Brain microvascular endothelial cell (primary cell): ENCODE data around the gene MLH1.

Source experiments
- DNase-seq: peaks from one replicate; pipeline ENCODE4 v3.0.0-alpha.2; 2020
- H3K27ac ChIP-seq: fragments of 250-450 bp; sonication (Bioruptor Pico); 2 replicates; pipeline ENCODE4 v1.5.1; 2020; ENCODE audit warnings: mild to moderate bottlenecking, moderate library complexity
- H3K27me3 ChIP-seq: fragments of 250-450 bp; sonication (Bioruptor Pico); replicated peaks from 2 replicates; pipeline ENCODE4 v1.5.1; 2020; ENCODE audit warnings: mild to moderate bottlenecking
- H3K36me3 ChIP-seq: fragments of 250-450 bp; sonication (Bioruptor Pico); replicated peaks from 2 replicates; pipeline ENCODE4 v1.5.1; 2020; ENCODE audit warnings: mild to moderate bottlenecking
- H3K4me3 ChIP-seq: 2 replicates; pipeline ENCODE4 v1.5.1; 2011; ENCODE audit warnings: low read depth, mild to moderate bottlenecking, control low read depth, low read length, moderate library complexity
- in situ Hi-C: cut with HindIII; loops from 2 replicates; pipeline ENCODE4 v1.10.0; 2017; ENCODE audit warnings: low sequenced_read_pairs, low pct_ligation_motif_present
- TF ChIP-seq, protein P1 (sequence below): IDR thresholded peaks from 2 replicates; pipeline ENCODE4 v1.5.1; 2011; ENCODE audit warnings: low read depth, mild to moderate bottlenecking, moderate library complexity, low read length, control low read depth, inconsistent platforms; ENCODE audit errors: missing control alignments

Gene MLH1

DNA sequence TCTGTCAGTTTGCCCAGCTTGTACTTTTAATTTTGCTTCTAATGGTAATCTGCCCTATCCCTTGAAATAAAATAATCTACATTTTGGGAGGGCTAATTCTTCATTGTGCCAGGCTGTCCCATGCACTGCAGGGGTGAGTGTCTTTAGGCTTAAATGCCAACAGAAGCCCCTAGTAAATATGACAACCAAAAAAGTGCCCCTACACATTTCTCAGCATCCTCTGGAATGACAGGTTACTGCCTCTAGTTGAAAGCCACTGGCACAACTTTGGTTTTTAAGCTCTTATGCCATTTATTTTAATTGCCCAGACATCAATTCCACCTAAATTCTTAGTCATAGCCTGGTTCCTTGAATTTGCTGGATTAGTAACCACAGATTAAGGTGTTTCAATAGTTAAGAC, 3.8 kb upstream of the MLH1 start:
- Histone ChIP-seq H3K4me3 (peak overlapping the region; percentile 12), H3K27ac (no peak overlapping the region), H3K27me3 (no peaks in the 10 kb centered on the region), H3K36me3 (peaks cover 26% of the 10 kb centered on the region)
- in situ Hi-C loops, result no loop called here
- TF ChIP-seq, protein P1, sequence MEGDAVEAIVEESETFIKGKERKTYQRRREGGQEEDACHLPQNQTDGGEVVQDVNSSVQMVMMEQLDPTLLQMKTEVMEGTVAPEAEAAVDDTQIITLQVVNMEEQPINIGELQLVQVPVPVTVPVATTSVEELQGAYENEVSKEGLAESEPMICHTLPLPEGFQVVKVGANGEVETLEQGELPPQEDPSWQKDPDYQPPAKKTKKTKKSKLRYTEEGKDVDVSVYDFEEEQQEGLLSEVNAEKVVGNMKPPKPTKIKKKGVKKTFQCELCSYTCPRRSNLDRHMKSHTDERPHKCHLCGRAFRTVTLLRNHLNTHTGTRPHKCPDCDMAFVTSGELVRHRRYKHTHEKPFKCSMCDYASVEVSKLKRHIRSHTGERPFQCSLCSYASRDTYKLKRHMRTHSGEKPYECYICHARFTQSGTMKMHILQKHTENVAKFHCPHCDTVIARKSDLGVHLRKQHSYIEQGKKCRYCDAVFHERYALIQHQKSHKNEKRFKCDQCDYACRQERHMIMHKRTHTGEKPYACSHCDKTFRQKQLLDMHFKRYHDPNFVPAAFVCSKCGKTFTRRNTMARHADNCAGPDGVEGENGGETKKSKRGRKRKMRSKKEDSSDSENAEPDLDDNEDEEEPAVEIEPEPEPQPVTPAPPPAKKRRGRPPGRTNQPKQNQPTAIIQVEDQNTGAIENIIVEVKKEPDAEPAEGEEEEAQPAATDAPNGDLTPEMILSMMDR, result no peak
- DNase-seq, result no peak

DNA sequence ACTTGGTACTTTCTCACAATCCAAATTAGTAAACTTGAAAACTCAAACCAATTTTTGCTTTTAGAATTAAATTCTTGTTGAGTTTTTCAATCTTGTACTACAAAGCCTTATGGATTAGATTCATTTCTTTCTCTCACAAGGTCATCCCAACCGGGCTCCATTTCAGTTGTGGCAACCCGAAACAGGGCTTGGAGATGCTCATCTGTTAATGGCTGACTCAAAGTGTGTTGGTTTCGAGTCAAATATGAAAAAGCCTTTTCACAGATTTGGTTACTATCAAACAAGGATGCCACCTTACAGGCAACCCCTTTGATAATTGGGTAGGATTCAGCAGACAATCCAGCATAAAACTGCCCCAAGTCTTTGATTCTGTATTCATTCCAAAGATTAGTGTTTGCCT, 2.2 kb upstream of the MLH1 start:
- Histone ChIP-seq H3K27me3 (no peaks in the 10 kb centered on the region), H3K27ac (no peak overlapping the region), H3K4me3 (peak overlapping the region; percentile 84), H3K36me3 (peaks cover 10% of the 10 kb centered on the region)
- in situ Hi-C loops, result no loop called here
- no peak for DNase-seq
- TF ChIP-seq, protein P1, result no peak

DNA sequence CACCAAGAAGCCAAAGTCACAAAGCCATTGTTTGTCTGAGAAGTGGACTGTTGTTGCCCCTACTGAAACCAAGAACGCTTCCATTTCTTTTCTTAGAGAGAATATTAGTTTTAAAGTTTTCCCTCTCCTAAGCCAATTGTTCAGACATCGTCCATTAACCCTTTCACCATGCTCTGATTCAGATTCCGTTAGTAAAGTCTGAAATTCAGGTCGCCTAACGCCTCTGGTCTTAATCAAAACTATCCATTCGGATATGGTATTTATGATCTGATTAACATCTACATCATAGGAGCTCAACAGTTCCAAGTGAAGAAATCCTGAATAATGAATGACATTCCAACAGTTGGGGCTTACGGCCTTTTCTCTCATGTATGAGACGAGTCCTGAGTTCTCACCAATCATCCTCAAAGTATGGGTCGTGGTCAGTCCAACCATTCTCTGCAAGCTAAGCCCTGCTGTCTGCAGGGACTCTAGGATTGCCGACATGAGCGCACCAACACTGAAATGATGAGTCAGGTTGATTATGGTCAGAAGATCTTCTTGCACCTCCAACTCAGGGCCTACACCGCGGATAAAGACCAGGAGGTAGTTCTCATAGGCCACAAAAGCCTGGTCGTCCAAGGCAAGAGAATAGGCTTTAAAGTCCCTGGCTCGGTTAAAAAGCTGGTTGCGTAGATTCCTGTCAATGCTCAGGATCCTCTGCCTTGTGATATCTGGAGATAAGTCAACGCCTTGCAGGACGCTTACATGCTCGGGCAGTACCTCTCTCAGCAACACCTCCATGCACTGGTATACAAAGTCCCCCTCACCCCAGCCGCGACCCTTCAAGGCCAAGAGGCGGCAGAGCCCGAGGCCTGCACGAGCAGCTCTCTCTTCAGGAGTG, 1.2 kb upstream of the MLH1 start:
- Histone ChIP-seq H3K4me3 (peak overlapping the region; percentile 84), H3K27me3 (no peaks in the 10 kb centered on the region), H3K36me3 (peaks cover 10% of the 10 kb centered on the region), H3K27ac (peak overlapping the region; percentile 95)
- DNase-seq, result peak; percentile 54
- TF ChIP-seq, protein P1, result no peak
- in situ Hi-C loops, result no loop called here

DNA sequence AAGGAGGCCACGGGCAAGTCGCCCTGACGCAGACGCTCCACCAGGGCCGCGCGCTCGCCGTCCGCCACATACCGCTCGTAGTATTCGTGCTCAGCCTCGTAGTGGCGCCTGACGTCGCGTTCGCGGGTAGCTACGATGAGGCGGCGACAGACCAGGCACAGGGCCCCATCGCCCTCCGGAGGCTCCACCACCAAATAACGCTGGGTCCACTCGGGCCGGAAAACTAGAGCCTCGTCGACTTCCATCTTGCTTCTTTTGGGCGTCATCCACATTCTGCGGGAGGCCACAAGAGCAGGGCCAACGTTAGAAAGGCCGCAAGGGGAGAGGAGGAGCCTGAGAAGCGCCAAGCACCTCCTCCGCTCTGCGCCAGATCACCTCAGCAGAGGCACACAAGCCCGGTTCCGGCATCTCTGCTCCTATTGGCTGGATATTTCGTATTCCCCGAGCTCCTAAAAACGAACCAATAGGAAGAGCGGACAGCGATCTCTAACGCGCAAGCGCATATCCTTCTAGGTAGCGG, 452 bp upstream of the MLH1 start, which contains the start of gene EPM2AIP1:
Gene EPM2AIP1 (minus strand): TSS at position 326 of the 520 bp plus-strand sequence. CDS start 54 bp downstream, at position 272.
- Histone ChIP-seq H3K27me3 (no peaks in the 10 kb centered on the region), H3K4me3 (peak within 1 kb of the TSS; percentile 84), H3K27ac (peak within 1 kb of the TSS; percentile 95), H3K36me3 (peaks cover 9% of the 10 kb centered on the region)
- in situ Hi-C loops, result no loop called here
- TF ChIP-seq, protein P1, result peak; percentile 32
- no peak for DNase-seq

DNA sequence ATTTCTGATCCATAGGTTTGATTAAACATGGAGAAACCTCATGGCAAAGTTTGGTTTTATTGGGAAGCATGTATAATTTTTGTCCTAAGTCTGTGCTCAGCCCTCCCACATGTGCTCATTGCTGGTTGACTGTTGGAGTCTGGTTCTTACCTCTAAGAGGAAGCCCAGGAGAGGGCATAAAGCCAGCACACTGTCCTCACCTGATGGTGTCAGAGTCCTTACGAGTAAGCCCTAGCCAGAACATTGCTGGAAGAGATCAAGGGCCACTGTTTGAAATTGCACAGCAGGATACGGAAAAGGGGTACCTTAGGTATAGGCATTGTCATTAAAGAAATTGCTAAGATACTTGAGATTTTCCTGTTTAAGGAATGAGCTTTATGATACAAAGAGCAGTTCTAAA, 21.3 kb downstream of the MLH1 start:
- Histone ChIP-seq H3K4me3 (no peak overlapping the region), H3K27me3 (no peaks in the 10 kb centered on the region), H3K27ac (no peak overlapping the region), H3K36me3 (peaks cover 48% of the 10 kb centered on the region)
- DNase-seq, result no peak
- TF ChIP-seq, protein P1, result no peak
- in situ Hi-C loops, result no loop called here
